ENCODE measurements around the gene MC5R. TPM values are rescaled to one million over a fixed set of nuclear protein-coding genes. Genes with fewer than 3 reads are reported as not detected.

MC5R gene
- total RNA-seq, result under 1 TPM; 0.31 to 0.74 TPM
- not detected for polyA plus RNA-seq (ENCODE audit: insufficient read depth, low read depth, low replicate concordance)
- long read RNA-seq, donor 1, result 0 reads
- long read RNA-seq, donor 2, result 0 reads

DNA sequence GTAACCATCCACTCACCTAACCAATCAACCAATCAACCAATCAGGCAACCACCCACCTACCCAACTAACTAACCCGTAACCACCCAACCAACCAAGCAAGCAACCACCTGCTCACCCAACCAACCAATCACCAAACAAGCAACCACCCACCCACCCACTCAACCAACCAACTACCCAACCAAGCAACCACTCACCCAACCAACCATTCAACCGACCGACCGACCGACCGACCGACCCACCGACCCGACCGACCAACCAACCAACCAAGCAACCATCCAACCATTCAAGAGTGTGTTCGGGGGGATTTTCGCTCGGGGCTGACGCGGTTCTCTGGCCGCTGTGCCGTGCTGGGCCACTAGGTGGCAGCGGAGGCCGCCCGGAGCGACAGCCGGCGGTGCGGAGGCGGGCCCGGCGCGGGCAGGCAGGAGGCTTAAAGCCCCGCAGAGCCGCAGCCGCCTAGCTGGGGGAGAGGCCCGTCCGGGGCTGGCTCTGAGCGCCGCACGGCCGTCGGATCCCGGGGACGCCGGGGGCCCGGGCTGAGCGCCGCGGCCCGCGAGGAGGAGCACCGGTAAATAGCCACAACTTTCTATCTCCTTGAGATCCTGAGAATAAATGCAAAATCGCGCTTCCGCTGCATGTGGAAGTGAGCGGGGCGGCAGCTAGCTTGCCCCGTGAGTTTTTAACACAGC lies at the start of gene MC5R:
MC5R (plus strand) TSS at position 443 of the 689 bp plus-strand sequence. CDS start 1,617 bp downstream, outside the sequence.
- peak within 1 kb of the TSS; percentile 36 to 44 for H3K4me3 ChIP-seq
- intact Hi-C loops (cut with DNase I; ENCODE audit: low total_unique reads), result loop anchor here (10.0 kb wide), 2 partner anchors 261 to 581 kb away; no protein-coding TSS in a partner anchor
- 2 to 7% methylated on average over 18 to 54 of the region's 54 CpGs for WGBS, 2 donors
- no peaks in the 10 kb centered on the region for H3K27me3 ChIP-seq
- no peak for TF ChIP-seq POLR2A (IDR thresholded peaks at IDR 0.05)
- peak; percentile 85 to 90 (median 86) for TF ChIP-seq CTCF (IDR thresholded peaks at IDR 0.05)
- peak; percentile 73 for DNase-seq
- no peaks in the 10 kb centered on the region for H3K4me1 ChIP-seq
- H3K9me3 ChIP-seq, result no peaks in the 10 kb centered on the region
- H3K36me3 ChIP-seq (ENCODE audit: low read depth, missing control alignments), result no peaks in the 10 kb centered on the region
- H3K27ac ChIP-seq, result no peak within 1 kb of the TSS

DNA sequence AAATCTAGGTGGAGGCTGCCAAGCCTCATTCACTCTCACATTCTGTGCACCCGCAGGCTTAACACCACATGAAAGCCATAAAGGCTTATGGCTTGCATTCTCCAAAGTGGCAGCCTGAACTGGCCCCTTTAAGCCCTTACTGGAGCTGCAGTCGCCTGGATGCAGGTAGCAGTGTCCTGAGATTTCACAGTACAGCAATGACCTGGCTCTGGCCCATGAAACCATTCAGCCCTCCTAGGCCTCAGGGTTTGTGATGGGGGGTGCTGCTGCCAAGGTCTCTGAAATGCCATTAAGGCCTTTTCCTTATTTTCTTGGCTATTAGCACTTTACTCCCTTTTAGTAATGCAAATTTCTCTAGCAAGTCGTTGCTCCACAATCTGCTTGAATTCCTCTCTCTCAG lies 48.9 kb upstream of the MC5R start:
- H3K27me3 ChIP-seq, result no peaks in the 10 kb centered on the region
- no peak overlapping the region for H3K4me3 ChIP-seq
- TF ChIP-seq POLR2A (IDR thresholded peaks at IDR 0.05) (no peak), CTCF (IDR thresholded peaks at IDR 0.05) (no peak)
- H3K9me3 ChIP-seq, result no peaks in the 10 kb centered on the region
- intact Hi-C loops (cut with DNase I; ENCODE audit: low total_unique reads), result no loop called here
- no peak overlapping the region for H3K27ac ChIP-seq
- WGBS, 2 donors, result 53 to 60% methylated on average over 3 of the region's 3 CpGs
- DNase-seq, result no peak
- no peaks in the 10 kb centered on the region for H3K4me1 ChIP-seq
- H3K36me3 ChIP-seq (ENCODE audit: low read depth, missing control alignments), result no peaks in the 10 kb centered on the region

DNA sequence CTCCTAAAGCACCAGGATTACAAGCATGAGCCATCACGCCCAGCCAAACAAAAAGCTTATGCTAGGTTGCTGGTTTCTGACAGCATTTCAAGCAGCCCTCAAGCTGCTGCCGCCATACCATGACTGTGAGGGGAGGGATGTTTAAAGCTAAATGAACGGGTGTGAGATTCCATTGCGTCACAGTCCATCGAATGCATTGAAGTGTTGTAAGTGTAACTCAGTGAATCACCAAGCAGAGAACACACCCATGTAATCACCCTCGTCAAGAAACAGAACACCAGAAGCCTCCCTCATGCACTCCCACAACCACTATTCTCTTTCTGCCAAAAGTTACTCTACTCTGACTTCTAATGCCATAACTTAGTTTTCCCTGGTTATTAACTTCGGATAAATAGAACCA lies 32.8 kb upstream of the MC5R start:
- 65 to 69% methylated on average over 7 of the region's 7 CpGs for WGBS, 2 donors
- TF ChIP-seq CTCF (IDR thresholded peaks at IDR 0.05) (no peak), POLR2A (IDR thresholded peaks at IDR 0.05) (no peak)
- Histone ChIP-seq H3K27me3 (no peaks in the 10 kb centered on the region), H3K4me1 (no peaks in the 10 kb centered on the region), H3K27ac (no peak overlapping the region), H3K9me3 (no peaks in the 10 kb centered on the region), H3K4me3 (no peak overlapping the region), H3K36me3 (ENCODE audit: low read depth, missing control alignments) (no peaks in the 10 kb centered on the region)
- intact Hi-C loops (cut with DNase I; ENCODE audit: low total_unique reads), result no loop called here
- DNase-seq, result no peak

DNA sequence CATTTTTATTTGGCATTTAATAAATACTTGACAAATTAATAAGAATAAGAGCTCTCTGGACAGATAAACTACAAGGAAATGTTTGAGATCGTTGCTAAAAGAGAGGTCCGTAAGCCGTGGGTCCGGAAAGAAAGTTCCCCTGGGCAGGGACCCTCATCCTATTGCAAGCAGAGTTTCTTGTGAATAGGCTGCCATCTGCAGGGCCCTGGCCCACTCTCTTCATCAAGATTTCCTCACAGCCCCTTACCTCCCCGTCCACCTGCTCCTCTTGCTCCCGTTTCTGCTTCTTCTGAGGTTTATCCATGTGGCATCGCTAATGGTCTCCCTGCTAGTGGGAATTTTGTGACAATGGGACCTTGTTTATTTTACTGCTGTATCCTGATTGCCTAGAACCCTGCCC lies 30.1 kb upstream of the MC5R start:
- 56 to 58% methylated on average over 7 of the region's 7 CpGs for WGBS, 2 donors
- Histone ChIP-seq H3K27me3 (no peaks in the 10 kb centered on the region), H3K4me1 (no peaks in the 10 kb centered on the region), H3K36me3 (ENCODE audit: low read depth, missing control alignments) (no peaks in the 10 kb centered on the region), H3K4me3 (no peak overlapping the region), H3K9me3 (no peaks in the 10 kb centered on the region), H3K27ac (no peak overlapping the region)
- no peak for DNase-seq
- intact Hi-C loops (cut with DNase I; ENCODE audit: low total_unique reads), result no loop called here
- TF ChIP-seq CTCF (IDR thresholded peaks at IDR 0.05) (no peak), POLR2A (IDR thresholded peaks at IDR 0.05) (no peak)

DNA sequence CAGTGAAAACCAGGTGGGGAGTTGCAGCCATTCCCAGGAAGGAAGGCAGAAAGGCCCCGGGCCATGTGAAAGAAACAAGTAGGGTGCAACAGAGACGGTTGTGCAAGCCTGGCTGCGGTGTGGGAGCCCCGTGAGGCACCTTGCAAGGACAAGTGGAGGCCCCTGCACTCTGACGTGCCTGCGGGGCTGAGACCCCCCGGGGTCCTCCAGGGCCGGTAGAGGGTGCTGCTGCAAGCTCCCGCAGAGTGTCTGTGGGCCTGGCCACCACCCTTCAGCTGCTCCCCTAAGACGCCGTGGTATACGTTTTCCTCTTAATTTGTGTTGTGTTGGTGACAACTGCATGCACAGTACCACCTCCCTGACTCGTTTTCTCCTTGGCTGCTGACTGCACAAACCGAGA lies 27.4 kb upstream of the MC5R start:
- DNase-seq, result no peak
- Histone ChIP-seq H3K36me3 (ENCODE audit: low read depth, missing control alignments) (no peaks in the 10 kb centered on the region), H3K9me3 (no peaks in the 10 kb centered on the region), H3K4me1 (no peaks in the 10 kb centered on the region), H3K27me3 (no peaks in the 10 kb centered on the region), H3K4me3 (no peak overlapping the region), H3K27ac (no peak overlapping the region)
- intact Hi-C loops (cut with DNase I; ENCODE audit: low total_unique reads), result no loop called here
- TF ChIP-seq POLR2A (IDR thresholded peaks at IDR 0.05) (no peak), CTCF (IDR thresholded peaks at IDR 0.05) (no peak)
- WGBS, 2 donors, result 80 to 81% methylated on average over 11 to 14 of the region's 14 CpGs

Data from testis (tissue), 5 donors.